Neuronal stem cell (in vitro differentiated cells): ENCODE measurements around the gene GMDS.

Experiments
- DNase-seq: peaks from one replicate; pipeline ENCODE4 v3.0.0-alpha.2; 2013; ENCODE audit warnings: low spot score
- H2AFZ ChIP-seq: one replicate; pipeline ENCODE4 v1.6.1; 2013; ENCODE audit warnings: mild to moderate bottlenecking, low read length, inconsistent platforms
- H2AK5ac ChIP-seq: 2 replicates; pipeline ENCODE4 v1.6.1; 2013; ENCODE audit warnings: low read depth, mild to moderate bottlenecking, inconsistent platforms, low read length, moderate library complexity, mixed read lengths
- H2BK120ac ChIP-seq: 2 replicates; pipeline ENCODE4 v1.6.1; 2013; ENCODE audit warnings: low read depth, mild to moderate bottlenecking, inconsistent platforms, low read length, moderate library complexity, mixed read lengths
- H2BK12ac ChIP-seq: one replicate; pipeline ENCODE4 v1.6.1; 2013; ENCODE audit warnings: low read length, inconsistent platforms
- H2BK15ac ChIP-seq: 2 replicates; pipeline ENCODE4 v1.6.1; 2013; ENCODE audit warnings: mild to moderate bottlenecking, low read length, inconsistent platforms, mixed read lengths
- H2BK5ac ChIP-seq: one replicate; pipeline ENCODE4 v1.6.1; 2013; ENCODE audit warnings: inconsistent platforms, mild to moderate bottlenecking, low read length, moderate library complexity
- H3K14ac ChIP-seq: one replicate; pipeline ENCODE4 v1.6.1; 2013; ENCODE audit warnings: low read length, inconsistent platforms
- H3K18ac ChIP-seq: 2 replicates; pipeline ENCODE4 v1.6.1; 2013; ENCODE audit warnings: low read length, inconsistent platforms
- H3K23ac ChIP-seq: 2 replicates; pipeline ENCODE4 v1.6.1; 2013; ENCODE audit warnings: low read depth, mild to moderate bottlenecking, mixed read lengths, low read length, inconsistent platforms; ENCODE audit not compliant: poor library complexity
- H3K27ac ChIP-seq: replicated peaks from 3 replicates; pipeline ENCODE4 v1.5.1; 2013; ENCODE audit warnings: low read length, inconsistent platforms
- H3K27me3 ChIP-seq, 3 experiments: 2 replicates each; pipeline ENCODE4 v1.6.1; 2013; ENCODE audit warnings: low read length in 3 of 3, mild to moderate bottlenecking in 2 of 3, inconsistent platforms in 1 of 3, low read depth in 1 of 3, mixed read lengths in 1 of 3, moderate library complexity in 1 of 3; ENCODE audit not compliant: control insufficient read depth in 3 of 3, insufficient read depth in 3 of 3
- H3K36me3 ChIP-seq, 2 donors: replicated peaks in 1 of 2; 2 replicates each; pipeline ENCODE4 v1.6.1; 2013; ENCODE audit warnings: low read length in 2 of 2; ENCODE audit not compliant: control insufficient read depth in 2 of 2, insufficient read depth in 2 of 2
- H3K4ac ChIP-seq: 2 replicates; pipeline ENCODE4 v1.6.1; 2013; ENCODE audit warnings: inconsistent platforms, mild to moderate bottlenecking, low read length, moderate library complexity
- H3K4me1 ChIP-seq, 2 donors: 1 replicate in 1 of 2; 2 replicates in 1 of 2; pipeline ENCODE4 v1.6.1; 2013; ENCODE audit warnings: low read length in 2 of 2, low read depth in 1 of 2; ENCODE audit not compliant: control insufficient read depth in 2 of 2, insufficient read depth in 1 of 2
- H3K4me2 ChIP-seq: one replicate; pipeline ENCODE4 v1.6.1; 2013; ENCODE audit warnings: mild to moderate bottlenecking, low read length, inconsistent platforms; ENCODE audit not compliant: insufficient read depth, poor library complexity, severe bottlenecking
- H3K4me3 ChIP-seq, 2 donors: 2 replicates each; pipeline ENCODE4 v1.5.1; 2013; ENCODE audit warnings: low read length in 2 of 2, mild to moderate bottlenecking in 2 of 2, inconsistent platforms in 1 of 2, moderate library complexity in 1 of 2
- H3K79me1 ChIP-seq: one replicate; pipeline ENCODE4 v1.6.1; 2013; ENCODE audit warnings: low read depth, mild to moderate bottlenecking, inconsistent platforms, low read length, moderate library complexity
- H3K9ac ChIP-seq: one replicate; pipeline ENCODE4 v1.6.1; 2013; ENCODE audit warnings: mild to moderate bottlenecking, low read depth, low read length, inconsistent platforms; ENCODE audit not compliant: poor library complexity
- H3K9me3 ChIP-seq, 2 donors: replicated peaks in 1 of 2; 2 replicates each; pipeline versions ENCODE3 to v1.6.1; 2013; ENCODE audit warnings: low read length in 2 of 2, mild to moderate bottlenecking in 2 of 2, inconsistent platforms in 1 of 2, low read depth in 1 of 2, mixed read lengths in 1 of 2, moderate library complexity in 1 of 2; ENCODE audit not compliant: control insufficient read depth in 2 of 2, insufficient read depth in 1 of 2
- H4K8ac ChIP-seq: one replicate; pipeline ENCODE4 v1.6.1; 2013; ENCODE audit warnings: low read depth, mild to moderate bottlenecking, inconsistent platforms, low read length, moderate library complexity
- H4K91ac ChIP-seq: one replicate; pipeline ENCODE4 v1.6.1; 2013; ENCODE audit warnings: low read length, low read depth, mild to moderate bottlenecking, inconsistent platforms; ENCODE audit not compliant: poor library complexity
- WGBS, 2 donors: extraction: QIAGEN DNeasy Blood & Tissue Kit; methylation state at CpG; one replicate each; pipeline ENCODE4 v1.1.7; 2013; ENCODE audit warnings: missing lambda C conversion rate in 2 of 2, mixed read lengths in 1 of 2; ENCODE audit not compliant: insufficient read length in 2 of 2, insufficient replicate concordance in 1 of 2; ENCODE audit errors: extremely low coverage in 2 of 2; 5-methylcytosine and 5-hydroxymethylcytosine counted together

GMDS gene

GRCh38 chr6:1825926-1826325 is 419.5 kb downstream of the GMDS start:
- H2AK5ac ChIP-seq: no peak overlapping the region

GRCh38 chr6:1825277-1825676 is 420.1 kb downstream of the GMDS start:
- no peak overlapping the region for H2BK15ac ChIP-seq
- no peak overlapping the region for H4K8ac ChIP-seq
- no peak overlapping the region for H2BK12ac ChIP-seq
- no peak overlapping the region for H4K91ac ChIP-seq
- no peaks in the 10 kb centered on the region for H3K27me3 ChIP-seq
- H3K4me3 ChIP-seq: no peak overlapping the region
- no peak for DNase-seq
- H3K4me1 ChIP-seq: peaks cover 3 to 15% of the 10 kb centered on the region in 2 donors
- H3K4ac ChIP-seq: no peak overlapping the region
- H2BK120ac ChIP-seq: no peak overlapping the region
- H3K36me3 ChIP-seq: no peaks in the 10 kb centered on the region
- H2BK5ac ChIP-seq: no peak overlapping the region
- no peak overlapping the region for H3K27ac ChIP-seq
- no CpG with 5 or more reads among the region's 1 CpG for WGBS, 2 donors
- H3K79me1 ChIP-seq: no peaks in the 10 kb centered on the region
- peaks cover 2 to 12% of the 10 kb centered on the region in 2 donors for H3K9me3 ChIP-seq
- no peak overlapping the region for H2AK5ac ChIP-seq
- no peak overlapping the region for H3K23ac ChIP-seq
- no peak overlapping the region for H3K14ac ChIP-seq
- H3K9ac ChIP-seq: no peak overlapping the region
- no peak overlapping the region for H3K4me2 ChIP-seq
- no peak overlapping the region for H3K18ac ChIP-seq
- H2AFZ ChIP-seq: no peak overlapping the region

More at GRCh38 chr6:1825926-1826325, 419.5 kb downstream of the GMDS start:
- no peak overlapping the region for H3K9ac ChIP-seq
- no peak overlapping the region for H4K91ac ChIP-seq
- no peak overlapping the region for H2BK5ac ChIP-seq
- no peak overlapping the region for H2AFZ ChIP-seq
- no peak overlapping the region for H3K14ac ChIP-seq
- no peaks in the 10 kb centered on the region for H3K79me1 ChIP-seq
- H3K23ac ChIP-seq: no peak overlapping the region
- no peak for DNase-seq
- H3K4me3 ChIP-seq: no peak overlapping the region
- WGBS, 2 donors: no CpG with 5 or more reads among the region's 5 CpGs
- H4K8ac ChIP-seq: no peak overlapping the region
- H3K4me1 ChIP-seq: peaks cover 3 to 14% of the 10 kb centered on the region in 2 donors
- H3K18ac ChIP-seq: no peak overlapping the region
- H2BK12ac ChIP-seq: no peak overlapping the region
- H3K9me3 ChIP-seq: peaks cover 2 to 12% of the 10 kb centered on the region in 2 donors
- no peaks in the 10 kb centered on the region for H3K36me3 ChIP-seq
- H2BK120ac ChIP-seq: no peak overlapping the region
- no peak overlapping the region for H3K4me2 ChIP-seq
- H3K4ac ChIP-seq: no peak overlapping the region
- H3K27ac ChIP-seq: no peak overlapping the region
- no peak overlapping the region for H2BK15ac ChIP-seq
- H3K27me3 ChIP-seq: no peaks in the 10 kb centered on the region

GRCh38 chr6:1821513-1822183 is 423.8 kb downstream of the GMDS start:
- Histone ChIP-seq H2BK5ac (no peak overlapping the region), H3K36me3 (no peaks in the 10 kb centered on the region)

GRCh38 chr6:1821164-1821512 is 424.3 kb downstream of the GMDS start:
- no peak overlapping the region for H2BK12ac ChIP-seq
- no CpG with 5 or more reads among the region's 11 CpGs for WGBS, 2 donors
- H3K18ac ChIP-seq: no peak overlapping the region
- H2AFZ ChIP-seq: peak overlapping the region; percentile 56
- no peak for DNase-seq
- H3K9ac ChIP-seq: no peak overlapping the region
- no peak overlapping the region for H3K14ac ChIP-seq
- no peak overlapping the region for H2BK15ac ChIP-seq
- peaks cover 3 to 15% of the 10 kb centered on the region in 2 donors for H3K4me1 ChIP-seq
- H3K4ac ChIP-seq: no peak overlapping the region
- H2AK5ac ChIP-seq: no peak overlapping the region
- H3K4me2 ChIP-seq: no peak overlapping the region
- no peak overlapping the region for H3K27ac ChIP-seq
- no peak overlapping the region for H2BK120ac ChIP-seq
- no peaks in the 10 kb centered on the region for H3K27me3 ChIP-seq
- H3K9me3 ChIP-seq: no peaks in the 10 kb centered on the region
- no peak overlapping the region for H2BK5ac ChIP-seq
- H4K91ac ChIP-seq: no peak overlapping the region
- no peaks in the 10 kb centered on the region for H3K79me1 ChIP-seq
- no peak overlapping the region for H4K8ac ChIP-seq
- no peaks in the 10 kb centered on the region for H3K36me3 ChIP-seq
- no peak overlapping the region for H3K4me3 ChIP-seq
- H3K23ac ChIP-seq: no peak overlapping the region

More at GRCh38 chr6:1821513-1822183, 423.8 kb downstream of the GMDS start:
- H4K8ac ChIP-seq: no peak overlapping the region
- no peak overlapping the region for H3K18ac ChIP-seq
- H2AFZ ChIP-seq: peak overlapping the region; percentile 31
- no peak for DNase-seq
- no peak overlapping the region for H3K4me3 ChIP-seq
- H3K14ac ChIP-seq: no peak overlapping the region
- no peaks in the 10 kb centered on the region for H3K79me1 ChIP-seq
- H3K4me1 ChIP-seq: peaks cover 3 to 15% of the 10 kb centered on the region in 2 donors
- no peak overlapping the region for H3K9ac ChIP-seq
- no peak overlapping the region for H2AK5ac ChIP-seq
- H3K4ac ChIP-seq: no peak overlapping the region
- no peak overlapping the region for H3K23ac ChIP-seq
- no peak overlapping the region for H3K27ac ChIP-seq
- no peak overlapping the region for H2BK120ac ChIP-seq
- no peak overlapping the region for H2BK15ac ChIP-seq
- H4K91ac ChIP-seq: no peak overlapping the region
- H3K27me3 ChIP-seq: no peaks in the 10 kb centered on the region
- no CpG with 5 or more reads among the region's 11 CpGs for WGBS, 2 donors
- H2BK12ac ChIP-seq: no peak overlapping the region
- H3K4me2 ChIP-seq: no peak overlapping the region
- H3K9me3 ChIP-seq: no peaks in the 10 kb centered on the region
